ENCODE results near the gene LIPF. TPM values are rescaled to one million over a fixed set of nuclear protein-coding genes. Genes with fewer than 3 reads are reported as not detected.

LIPF gene
- total and polyA plus RNA-seq, 2 of the 13 experiments (the other 11 are each of a cell fraction or from before 2014, with no cell fraction given): not detected

- Histone ChIP-seq H3K4me2 (ENCODE audit: low read depth, low read length) (no peak overlapping the region), H3K9ac (ENCODE audit: insufficient read depth, low read depth, low read length) (no peak overlapping the region), H3K36me3 (replicated peaks in 1 of 2; ENCODE audit: control insufficient read depth in 1 of 2, insufficient read depth in 2 of 2, low read length in 2 of 2) (no peaks in the 10 kb centered on the region), H4K20me1 (ENCODE audit: insufficient read depth, low read length) (no peaks in the 10 kb centered on the region), H2AFZ (ENCODE audit: low read length) (no peak overlapping the region), H3K9me3 (ENCODE audit: low read length) (no peaks in the 10 kb centered on the region), H3K27ac (ENCODE audit: extremely low read length, insufficient read depth, low read length) (no peak overlapping the region), H3K79me2 (ENCODE audit: insufficient read depth, low read length) (no peaks in the 10 kb centered on the region), H3K4me3 (replicated peaks in 1 of 3; ENCODE audit: insufficient read depth in 1 of 3, low read depth in 2 of 3, low read length in 3 of 3) (no peak overlapping the region), H3K27me3 (ENCODE audit: control insufficient read depth in 1 of 2, insufficient read depth in 2 of 2, low read length in 2 of 2) (no peaks in the 10 kb centered on the region), H3K4me1 (ENCODE audit: insufficient read depth, low read length) (no peaks in the 10 kb centered on the region)
- ChIA-PET CTCF (ENCODE audit: low intra/inter-chr PET ratio, low total read pairs) (no interaction called here), POLR2A (no interaction called here)
- WGBS (ENCODE audit: low lambda C conversion rate): 0% methylated on average over 1 of the region's 1 CpG
- TF ChIP-seq ZNF282 (IDR thresholded peaks at IDR 0.05; ENCODE audit: partially characterized antibody): no peak
- no peak for TF ChIP-seq ZSCAN20 (CRISPR knock-in tag; IDR thresholded peaks at IDR 0.05; ENCODE audit: borderline replicate concordance)
- TF ChIP-seq MTF1 (CRISPR knock-in tag; IDR thresholded peaks at IDR 0.05): no peak
- TF ChIP-seq UBTF (CRISPR knock-in tag; IDR thresholded peaks at IDR 0.05): no peak
- TF ChIP-seq DMTF1 (CRISPR knock-in tag; IDR thresholded peaks at IDR 0.05): no peak
- no peak for TF ChIP-seq MYNN (CRISPR knock-in tag; IDR thresholded peaks at IDR 0.05; ENCODE audit: low read depth)
- DNase-seq (ENCODE audit: low spot score): no peak
- no peak for ATAC-seq
- in situ Hi-C loops (cut with HindIII; ENCODE audit: extremely low pct_ligation_motif_present, low pct_unique_long_range_greater_than_20kb): no loop called here
- intact Hi-C loops (cut with micrococcal nuclease; ENCODE audit: unreplicated experiment): no loop called here
- no peak for FAIRE-seq
- no TSS peak for BruUV-seq (replicated peaks)
Measured at GRCh38 chr10:88617772-88618300, 46.4 kb upstream of the LIPF start.

All from HepG2 (cell line).